ENCODE measurements around the gene LTBP3.
A peak's percentile ranks its signal among the peaks of the same experiment; 100 is the strongest.

LTBP3 gene

DNA sequence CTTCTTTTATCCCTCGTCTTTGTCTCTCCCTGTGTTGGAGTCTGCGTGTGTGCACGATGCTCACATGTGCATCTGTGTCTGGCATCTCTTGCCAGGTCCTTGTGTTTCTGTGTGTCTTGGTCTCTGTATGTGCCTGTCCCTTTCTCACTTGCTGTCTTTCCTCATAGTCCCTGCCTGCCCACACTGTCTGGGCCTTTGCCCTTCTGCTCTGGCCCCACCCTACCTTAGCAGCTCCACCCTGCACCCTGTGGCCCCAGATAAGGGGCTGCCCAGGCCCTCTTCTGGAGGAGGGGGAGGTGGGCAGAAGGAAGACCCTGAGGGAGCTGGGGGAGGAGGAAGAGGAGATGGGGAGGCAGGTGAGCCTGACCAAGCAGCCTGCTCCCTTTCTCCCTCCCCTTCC lies 20.5 kb upstream of the LTBP3 start:
- no peak for TF ChIP-seq CTCF (IDR thresholded peaks at IDR 0.05; ENCODE audit: low read depth, low read length, missing control alignments)
- no peak for DNase-seq (ENCODE audit: extremely low read depth, low read depth)
- no peak overlapping the region for H3K4me3 ChIP-seq (replicated peaks; ENCODE audit: low read depth, low read length)

DNA sequence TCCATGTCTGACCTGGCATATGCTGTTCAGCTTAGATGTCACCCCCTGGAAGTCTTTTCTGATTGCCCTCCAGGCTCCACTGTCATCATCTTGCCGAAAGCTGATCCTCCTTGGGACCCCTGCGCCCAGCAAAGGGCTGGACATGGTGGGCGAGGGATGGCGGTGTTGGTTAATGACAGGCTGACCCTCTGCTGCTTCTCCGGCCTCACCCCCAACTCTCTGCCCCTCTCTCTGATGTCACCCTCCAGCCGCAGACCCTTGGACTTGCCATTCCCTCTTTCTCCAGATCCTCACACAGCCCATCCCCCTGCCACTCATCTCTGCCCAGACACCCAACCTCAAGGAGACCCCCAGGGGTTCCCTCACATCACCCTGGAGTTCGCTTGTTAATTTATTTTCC lies 20.0 kb upstream of the LTBP3 start:
- H3K4me3 ChIP-seq (replicated peaks; ENCODE audit: low read depth, low read length) = no peak overlapping the region

GRCh38 chr11:65577756-65578109 lies 19.6 kb upstream of the LTBP3 start:
- no peak for TF ChIP-seq CTCF (IDR thresholded peaks at IDR 0.05; ENCODE audit: low read depth, low read length, missing control alignments)
- DNase-seq (ENCODE audit: extremely low read depth, low read depth) = no peak
- H3K4me3 ChIP-seq (replicated peaks; ENCODE audit: low read depth, low read length) = peak overlapping the region; percentile 56

More for the DNA sequence above, 20.0 kb upstream of the LTBP3 start:
- no peak for DNase-seq (ENCODE audit: extremely low read depth, low read depth)
- no peak for TF ChIP-seq CTCF (IDR thresholded peaks at IDR 0.05; ENCODE audit: low read depth, low read length, missing control alignments)

DNA sequence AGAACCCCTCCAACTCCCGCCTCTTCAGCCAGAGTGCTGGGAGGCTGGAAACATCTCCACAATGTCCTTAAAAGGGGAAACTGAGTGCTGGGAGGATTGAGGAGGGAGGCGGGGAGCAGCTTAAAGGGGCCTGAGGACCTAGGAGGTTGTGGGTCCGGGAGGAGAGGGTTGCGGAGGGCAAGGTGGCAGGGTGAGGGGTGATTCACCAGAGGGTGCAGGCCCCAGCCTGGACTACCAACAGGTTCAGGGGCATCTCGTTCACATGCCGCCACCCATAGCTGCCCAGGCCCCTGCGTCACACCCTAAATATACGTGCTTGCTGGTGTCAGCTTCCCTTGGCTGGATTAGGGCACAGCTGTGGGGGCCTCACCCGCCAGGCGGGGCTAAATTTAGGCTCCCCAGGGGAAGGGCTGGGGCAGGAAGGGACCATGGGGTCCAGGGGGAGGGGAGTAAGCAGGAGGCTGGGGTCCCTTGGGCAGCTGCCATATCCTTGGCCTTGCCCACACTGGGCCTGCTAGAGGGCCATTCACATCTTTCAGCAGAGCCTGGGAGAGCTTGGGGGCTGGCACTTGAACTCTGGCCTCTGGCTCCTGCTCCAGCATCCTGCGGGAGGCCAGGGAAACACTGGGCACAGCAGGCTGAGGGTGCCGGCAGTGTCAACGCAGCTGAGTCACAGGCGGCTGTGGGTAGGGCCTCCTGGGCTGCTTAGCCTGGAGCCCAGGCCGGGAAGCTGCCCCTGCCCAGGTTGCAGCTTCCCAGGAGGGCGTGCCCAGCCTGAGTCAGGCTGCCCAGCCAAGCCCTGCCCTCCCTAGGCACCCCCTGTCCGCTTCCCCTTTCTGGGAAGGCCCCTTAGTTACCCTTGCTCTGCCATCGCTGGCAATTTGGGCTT lies 19.0 kb upstream of the LTBP3 start:
- TF ChIP-seq CTCF (IDR thresholded peaks at IDR 0.05; ENCODE audit: low read depth, low read length, missing control alignments) = no peak
- no peak for DNase-seq (ENCODE audit: extremely low read depth, low read depth)
- H3K4me3 ChIP-seq (replicated peaks; ENCODE audit: low read depth, low read length) = peak overlapping the region; percentile 56

DNA sequence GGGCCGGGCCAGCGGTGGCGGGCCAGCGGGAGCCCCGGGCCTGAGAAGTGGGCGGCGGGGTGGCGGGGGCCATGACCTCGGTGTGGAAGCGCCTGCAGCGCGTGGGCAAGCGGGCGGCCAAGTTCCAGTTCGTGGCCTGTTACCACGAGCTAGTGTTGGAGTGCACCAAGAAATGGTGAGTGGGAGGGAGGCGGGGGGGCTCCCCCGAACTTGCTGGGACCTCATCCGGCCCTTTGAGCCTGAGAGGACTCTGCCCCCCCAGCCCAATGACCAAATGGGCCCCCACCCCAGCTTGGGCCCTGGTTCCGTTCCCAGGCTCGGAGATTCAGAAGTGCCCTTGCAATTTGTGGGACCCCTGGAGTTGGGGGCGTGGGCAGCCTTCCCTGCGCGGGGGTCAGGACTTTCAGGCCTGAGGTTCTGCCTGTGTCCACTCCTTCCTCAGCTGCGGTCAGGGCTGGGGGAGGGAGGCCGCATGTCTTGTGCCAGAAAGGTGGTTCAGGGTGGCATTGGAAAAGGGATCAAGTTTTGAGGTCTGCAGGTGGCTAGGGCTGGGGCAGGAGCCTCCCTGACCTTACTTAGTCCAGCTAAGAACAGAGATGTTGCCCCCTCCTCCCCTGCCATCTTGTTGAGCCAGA lies 18.2 kb upstream of the LTBP3 start:
- DNase-seq (ENCODE audit: extremely low read depth, low read depth) = no peak
- TF ChIP-seq CTCF (IDR thresholded peaks at IDR 0.05; ENCODE audit: low read depth, low read length, missing control alignments) = no peak
- peak overlapping the region; percentile 56 for H3K4me3 ChIP-seq (replicated peaks; ENCODE audit: low read depth, low read length)

- TF ChIP-seq CTCF (IDR thresholded peaks at IDR 0.05; ENCODE audit: low read depth, low read length, missing control alignments) = no peak
- H3K4me3 ChIP-seq (replicated peaks; ENCODE audit: low read depth, low read length) = peak within 1 kb of the TSS; percentile 56
- no peak for DNase-seq (ENCODE audit: extremely low read depth, low read depth)
Measured at GRCh38 chr11:65575568-65576231, 17.5 kb upstream of the LTBP3 start, which contains the start of gene EHBP1L1. TSS of gene EHBP1L1 (plus strand) at chr11:65576053. CDS start at chr11:65576303, 250 bp downstream.
